ENCODE results near the gene EVL. TPM values are rescaled to one million over a fixed set of nuclear protein-coding genes. Genes with fewer than 3 reads are reported as not detected.

EVL gene
- total and polyA plus RNA-seq, 2 of the 8 experiments (the other 6 are each of a cell fraction or from before 2014, with no cell fraction given) = 30.7 to 64.6 TPM

DNA sequence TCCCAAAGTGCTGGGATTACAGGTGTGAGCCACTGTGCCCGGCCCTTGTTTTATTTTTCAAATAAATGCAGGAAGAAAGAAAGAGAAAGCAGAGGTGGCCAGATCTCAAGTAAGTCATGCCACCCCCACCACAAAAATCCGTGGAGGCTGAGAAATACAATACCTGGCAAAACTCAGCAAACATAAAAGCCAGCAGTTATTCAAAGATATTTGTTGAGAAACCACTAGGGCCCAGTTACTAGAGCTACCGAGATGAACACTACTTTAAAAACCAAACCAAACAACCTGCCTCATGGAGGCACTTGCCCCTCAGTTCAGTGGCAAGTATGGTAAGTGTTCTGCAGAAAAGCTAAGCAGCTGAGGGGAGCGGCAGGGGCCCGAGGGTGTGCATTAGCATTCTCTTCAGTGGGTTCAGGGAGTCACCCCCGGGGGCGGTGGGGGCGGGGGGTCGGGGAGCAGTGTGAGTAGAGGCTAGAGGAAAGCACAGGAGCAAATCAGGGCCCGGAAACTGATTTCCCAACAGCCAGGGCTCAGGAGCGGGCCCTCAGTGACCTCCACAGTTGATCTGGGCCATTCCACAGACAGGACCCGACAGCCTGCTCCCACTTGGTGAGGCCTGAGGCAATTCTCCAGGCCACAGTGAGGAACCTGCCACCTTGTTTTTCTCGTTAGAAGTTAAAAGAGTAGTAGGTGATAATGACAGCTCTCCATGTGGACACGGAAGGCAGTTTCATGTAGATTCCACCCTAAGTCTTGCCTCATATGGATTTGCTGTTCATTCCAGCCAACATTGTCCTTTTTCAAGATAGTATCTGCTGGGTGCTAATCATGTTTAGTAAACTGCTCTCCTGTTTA, 8.6 kb downstream of the EVL start:
- Histone ChIP-seq H3K27me3 (replicated peaks in 1 of 4; ENCODE audit: control insufficient read depth in 3 of 4, extremely low read depth in 1 of 4, insufficient read depth in 3 of 4, low read length in 3 of 4) (0 out of 7 replicates have a peak, but pooled peaks cover 0 to 2% (median 0%) of the 10 kb centered on the region in 4 experiments), H3K9ac (replicated peaks in 1 of 4; ENCODE audit: extremely low read depth in 1 of 4, low read depth in 3 of 4, low read length in 3 of 4) (no peak overlapping the region), H2BK5ac (ENCODE audit: low read depth, low read length) (no peak overlapping the region), H3K79me1 (ENCODE audit: low read depth, low read length) (peaks cover 3% of the 10 kb centered on the region; the same call in 1 of the 2 replicates), H3K56ac (replicated peaks; ENCODE audit: insufficient read length, low read depth, low read length) (no peak overlapping the region), H3K9me3 (ENCODE audit: insufficient read depth in 2 of 2, low read depth in 1 of 2, low read length in 1 of 2) (no peaks in the 10 kb centered on the region), H2BK20ac (ENCODE audit: low read length) (no peak overlapping the region), H3K36me3 (ENCODE audit: control insufficient read depth in 2 of 4, insufficient read depth in 4 of 4, low read length in 3 of 4) (no peaks in the 10 kb centered on the region), H2BK15ac (ENCODE audit: low read length) (no peak overlapping the region), H3K23ac (ENCODE audit: insufficient read length) (no peak overlapping the region), H3K4me3 (ENCODE audit: extremely low read depth in 1 of 4, insufficient read depth in 2 of 4, low read depth in 3 of 4, low read length in 4 of 4) (no peak overlapping the region), H2AK5ac (ENCODE audit: low read depth, low read length) (no peak overlapping the region), H2BK120ac (replicated peaks; ENCODE audit: low read depth, low read length) (no peak overlapping the region), H4K8ac (ENCODE audit: extremely low read depth, insufficient read depth, low read length) (no peak overlapping the region), H4K5ac (ENCODE audit: insufficient read length, low read depth, low read length) (no peak overlapping the region), H3K23me2 (ENCODE audit: low read depth, low read length) (no peaks in the 10 kb centered on the region), H2BK12ac (ENCODE audit: low read depth, low read length) (no peak overlapping the region), H3K79me2 (ENCODE audit: control insufficient read depth in 1 of 2, insufficient read depth in 2 of 2, low read length in 2 of 2) (0 out of 4 replicates have a peak, but pooled peaks cover 0 to 6% of the 10 kb centered on the region in 2 experiments), H3K4ac (replicated peaks; ENCODE audit: insufficient read length, low read depth, low read length) (no peak overlapping the region), H3K27ac (ENCODE audit: low read depth, low read length) (no peak overlapping the region), H3K18ac (ENCODE audit: extremely low read depth, low read length) (no peak overlapping the region), H3K14ac (ENCODE audit: insufficient read length) (no peak overlapping the region), H3K4me2 (ENCODE audit: insufficient read depth in 1 of 2, low read depth in 2 of 2, low read length in 2 of 2) (no peak overlapping the region), H3K4me1 (replicated peaks in 1 of 4; ENCODE audit: control insufficient read depth in 3 of 4, insufficient read depth in 4 of 4, low read length in 3 of 4) (peaks cover 0 to 5% (median 3%) of the 10 kb centered on the region in 4 experiments; a peak in 4 of 7 replicates), H4K91ac (replicated peaks; ENCODE audit: insufficient read length, low read length) (no peak overlapping the region), H4K20me1 (replicated peaks in 1 of 2; ENCODE audit: control insufficient read depth in 1 of 2, insufficient read depth in 2 of 2, low read length in 2 of 2) (peaks cover 0 to 4% of the 10 kb centered on the region in 2 experiments), H2AFZ (ENCODE audit: low read length) (no peak overlapping the region)
- POLR2A ChIA-PET (ENCODE audit: partially characterized antibody) = no interaction called here
- WGBS, 2 experiments (ENCODE audit: extremely low coverage in 1 of 2, insufficient coverage in 1 of 2, insufficient read length in 1 of 2, insufficient replicate concordance in 2 of 2, low coverage in 1 of 2, low lambda C conversion rate in 2 of 2, missing lambda C conversion rate in 1 of 2) = 86% methylated on average over 9 of the region's 14 CpGs; no CpG with 5 or more reads in 1 of the 2 experiments
- FAIRE-seq (no peak), DNase-seq (ENCODE audit: low read depth in 1 of 2, low spot score in 2 of 2) (no peak)
- no peak for TF ChIP-seq CHD1 (IDR thresholded peaks at IDR 0.05; ENCODE audit: low read depth, low read length)
- CTCF ChIA-PET (ENCODE audit: partially characterized antibody) = interaction anchor here (1.0 to 24.3 kb wide), 5 partner anchors 31 to 119 kb away, joined by 3 to 240 read pairs (median 3); no protein-coding TSS in a partner anchor

Measured in H1 (cell line).